HepG2 (cell line): ENCODE measurements around the gene RBAK.

Source experiments
- FOXO1 ChIP-seq: sonication (generic); formaldehyde crosslinking; IDR thresholded peaks from 2 replicates; pipeline ENCODE4 v1.4.0; 2020; ENCODE audit warnings: missing genetic modification reagents
- GABPA ChIP-seq, 2 experiments: IDR thresholded peaks; 2 replicates each; pipeline ENCODE4 v1.6.1; 2011 to 2016; ENCODE audit warnings: low read depth in 2 of 2, low read length in 1 of 2, missing biosample characterization in 1 of 2, missing genetic modification characterization in 1 of 2
- ZNF775 ChIP-seq: sonication (generic); formaldehyde crosslinking; IDR thresholded peaks from 2 replicates; pipeline ENCODE4 v1.4.0; 2020; ENCODE audit warnings: missing genetic modification reagents, mild to moderate bottlenecking, moderate library complexity, borderline replicate concordance
- TF ChIP-seq, protein P1 (sequence below): sonication (generic); formaldehyde crosslinking; IDR thresholded peaks from 2 replicates; pipeline ENCODE4 v1.5.0; 2020; ENCODE audit warnings: mild to moderate bottlenecking, missing genetic modification reagents, moderate library complexity
- TF ChIP-seq, protein P2 (sequence below), 2 experiments: sonication (generic) in 1 of 2; formaldehyde crosslinking in 1 of 2; IDR thresholded peaks; 2 replicates each; pipeline versions ENCODE4 v1.4.0 to v1.6.1; 2018 to 2020; ENCODE audit warnings: missing genetic modification reagents in 2 of 2, borderline replicate concordance in 1 of 2, low read depth in 1 of 2, mild to moderate bottlenecking in 1 of 2, missing biosample characterization in 1 of 2

DNA sequence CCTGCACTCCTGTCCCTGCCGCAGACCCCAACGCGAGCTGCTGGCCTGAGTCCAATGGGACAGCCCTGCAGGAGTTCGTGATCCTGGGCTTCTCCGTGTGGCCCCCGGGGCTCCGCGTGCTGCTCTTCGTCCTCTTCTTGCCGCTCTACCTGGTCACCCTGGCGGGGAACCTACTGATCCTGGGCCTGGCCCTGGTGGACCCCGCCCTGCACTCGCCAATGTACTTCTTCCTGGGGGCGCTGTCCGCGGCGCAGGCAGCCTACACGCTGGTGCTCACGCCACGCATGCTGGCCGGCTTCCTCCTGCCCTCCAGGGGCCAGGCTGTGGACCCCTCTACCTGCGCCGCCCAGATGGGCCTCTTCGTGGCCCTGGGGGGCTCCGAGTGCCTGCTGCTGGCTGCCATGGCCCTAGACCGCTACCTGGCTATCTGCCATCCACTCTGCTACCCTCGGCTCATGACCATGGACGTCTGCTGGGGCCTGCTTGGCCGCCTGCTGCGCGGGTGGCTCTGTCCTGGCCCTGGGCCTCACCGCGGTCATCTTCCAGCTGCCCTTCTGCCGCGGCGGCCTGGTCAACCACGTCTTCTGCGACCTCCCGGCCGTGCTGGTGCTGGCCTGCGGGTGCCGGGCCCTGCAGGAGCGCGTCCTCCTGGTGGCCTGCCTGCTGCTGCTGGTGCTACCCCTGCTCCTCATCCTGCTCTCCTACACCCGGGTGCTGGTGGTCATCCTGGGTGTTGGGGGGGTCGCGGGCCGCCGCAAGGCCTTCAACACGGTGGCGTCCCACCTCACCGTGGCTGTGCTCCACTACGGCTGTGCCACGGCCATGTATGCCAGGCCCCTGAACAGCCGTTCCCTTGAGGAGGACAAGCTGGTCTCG, 71.7 kb downstream of the RBAK start:
- TF ChIP-seq FOXO1 (CRISPR knock-in tag), result no peak
- TF ChIP-seq, protein P1, sequence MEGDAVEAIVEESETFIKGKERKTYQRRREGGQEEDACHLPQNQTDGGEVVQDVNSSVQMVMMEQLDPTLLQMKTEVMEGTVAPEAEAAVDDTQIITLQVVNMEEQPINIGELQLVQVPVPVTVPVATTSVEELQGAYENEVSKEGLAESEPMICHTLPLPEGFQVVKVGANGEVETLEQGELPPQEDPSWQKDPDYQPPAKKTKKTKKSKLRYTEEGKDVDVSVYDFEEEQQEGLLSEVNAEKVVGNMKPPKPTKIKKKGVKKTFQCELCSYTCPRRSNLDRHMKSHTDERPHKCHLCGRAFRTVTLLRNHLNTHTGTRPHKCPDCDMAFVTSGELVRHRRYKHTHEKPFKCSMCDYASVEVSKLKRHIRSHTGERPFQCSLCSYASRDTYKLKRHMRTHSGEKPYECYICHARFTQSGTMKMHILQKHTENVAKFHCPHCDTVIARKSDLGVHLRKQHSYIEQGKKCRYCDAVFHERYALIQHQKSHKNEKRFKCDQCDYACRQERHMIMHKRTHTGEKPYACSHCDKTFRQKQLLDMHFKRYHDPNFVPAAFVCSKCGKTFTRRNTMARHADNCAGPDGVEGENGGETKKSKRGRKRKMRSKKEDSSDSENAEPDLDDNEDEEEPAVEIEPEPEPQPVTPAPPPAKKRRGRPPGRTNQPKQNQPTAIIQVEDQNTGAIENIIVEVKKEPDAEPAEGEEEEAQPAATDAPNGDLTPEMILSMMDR (CRISPR knock-in tag), result no peak
- TF ChIP-seq, protein P2, sequence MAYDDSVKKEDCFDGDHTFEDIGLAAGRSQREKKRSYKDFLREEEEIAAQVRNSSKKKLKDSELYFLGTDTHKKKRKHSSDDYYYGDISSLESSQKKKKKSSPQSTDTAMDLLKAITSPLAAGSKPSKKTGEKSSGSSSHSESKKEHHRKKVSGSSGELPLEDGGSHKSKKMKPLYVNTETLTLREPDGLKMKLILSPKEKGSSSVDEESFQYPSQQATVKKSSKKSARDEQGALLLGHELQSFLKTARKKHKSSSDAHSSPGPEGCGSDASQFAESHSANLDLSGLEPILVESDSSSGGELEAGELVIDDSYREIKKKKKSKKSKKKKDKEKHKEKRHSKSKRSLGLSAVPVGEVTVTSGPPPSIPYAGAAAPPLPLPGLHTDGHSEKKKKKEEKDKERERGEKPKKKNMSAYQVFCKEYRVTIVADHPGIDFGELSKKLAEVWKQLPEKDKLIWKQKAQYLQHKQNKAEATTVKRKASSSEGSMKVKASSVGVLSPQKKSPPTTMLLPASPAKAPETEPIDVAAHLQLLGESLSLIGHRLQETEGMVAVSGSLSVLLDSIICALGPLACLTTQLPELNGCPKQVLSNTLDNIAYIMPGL (CRISPR knock-in tag; IDR thresholded peaks at IDR 0.05; ENCODE audit: borderline replicate concordance in 1 of 2, low read depth in 1 of 2), result no peak
- no peak for TF ChIP-seq GABPA (IDR thresholded peaks at IDR 0.05; ENCODE audit: low read depth, low read length)
- no peak for TF ChIP-seq GABPA (CRISPR knock-in tag; IDR thresholded peaks at IDR 0.05; ENCODE audit: low read depth)
- no peak for TF ChIP-seq ZNF775
